ENCODE measurements around the gene MED7. TPM values are rescaled to one million over a fixed set of nuclear protein-coding genes. Genes with fewer than 3 reads are reported as not detected.

The MED7 gene
- total and polyA plus RNA-seq, 2 of the 13 experiments (the other 11 are each of a cell fraction or from before 2014, with no cell fraction given): 9.2 to 9.4 TPM

DNA sequence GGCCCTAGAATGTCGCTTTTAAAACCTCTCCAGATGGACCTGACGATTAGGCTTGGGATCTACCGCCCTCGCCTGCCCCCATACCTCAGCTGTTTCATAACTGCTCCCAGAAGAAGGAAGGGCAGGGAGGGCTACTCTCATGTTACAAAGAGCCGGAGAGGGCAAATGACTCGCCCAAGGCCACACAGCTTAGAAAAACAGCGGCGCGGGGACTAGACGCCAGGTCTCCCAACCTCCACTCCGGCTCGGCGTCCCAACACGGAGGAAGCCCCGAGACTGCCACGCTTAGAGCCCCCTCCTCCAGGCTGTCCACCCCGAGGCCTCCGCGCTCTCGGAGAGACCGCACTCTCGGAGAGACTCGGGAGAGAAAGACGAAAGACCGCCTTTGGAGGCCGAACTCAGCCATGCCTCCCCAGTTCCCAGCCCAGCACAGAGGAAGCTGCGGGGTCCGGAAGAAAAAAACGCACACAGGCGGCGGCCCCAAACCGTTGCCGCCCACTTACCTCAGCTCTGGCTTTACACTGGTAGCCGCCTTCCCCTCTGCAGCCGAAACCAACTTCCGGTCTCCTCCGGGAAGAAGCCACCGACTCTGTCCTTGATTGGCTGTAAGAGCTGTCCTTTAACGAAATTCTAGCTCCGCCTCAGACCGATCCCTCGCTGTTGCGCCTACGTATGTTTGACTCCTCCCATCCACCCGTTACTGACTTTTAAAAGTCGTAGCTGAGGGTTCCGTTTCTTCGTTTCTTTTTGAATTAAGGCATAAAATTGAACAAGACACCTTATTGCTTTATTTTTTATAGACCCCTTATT, at the start of gene MED7 (continued):
- TF ChIP-seq, protein P1, sequence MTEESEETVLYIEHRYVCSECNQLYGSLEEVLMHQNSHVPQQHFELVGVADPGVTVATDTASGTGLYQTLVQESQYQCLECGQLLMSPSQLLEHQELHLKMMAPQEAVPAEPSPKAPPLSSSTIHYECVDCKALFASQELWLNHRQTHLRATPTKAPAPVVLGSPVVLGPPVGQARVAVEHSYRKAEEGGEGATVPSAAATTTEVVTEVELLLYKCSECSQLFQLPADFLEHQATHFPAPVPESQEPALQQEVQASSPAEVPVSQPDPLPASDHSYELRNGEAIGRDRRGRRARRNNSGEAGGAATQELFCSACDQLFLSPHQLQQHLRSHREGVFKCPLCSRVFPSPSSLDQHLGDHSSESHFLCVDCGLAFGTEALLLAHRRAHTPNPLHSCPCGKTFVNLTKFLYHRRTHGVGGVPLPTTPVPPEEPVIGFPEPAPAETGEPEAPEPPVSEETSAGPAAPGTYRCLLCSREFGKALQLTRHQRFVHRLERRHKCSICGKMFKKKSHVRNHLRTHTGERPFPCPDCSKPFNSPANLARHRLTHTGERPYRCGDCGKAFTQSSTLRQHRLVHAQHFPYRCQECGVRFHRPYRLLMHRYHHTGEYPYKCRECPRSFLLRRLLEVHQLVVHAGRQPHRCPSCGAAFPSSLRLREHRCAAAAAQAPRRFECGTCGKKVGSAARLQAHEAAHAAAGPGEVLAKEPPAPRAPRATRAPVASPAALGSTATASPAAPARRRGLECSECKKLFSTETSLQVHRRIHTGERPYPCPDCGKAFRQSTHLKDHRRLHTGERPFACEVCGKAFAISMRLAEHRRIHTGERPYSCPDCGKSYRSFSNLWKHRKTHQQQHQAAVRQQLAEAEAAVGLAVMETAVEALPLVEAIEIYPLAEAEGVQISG (CRISPR knock-in tag; IDR thresholded peaks at IDR 0.05): peak; percentile 38; the same call in 1 of the 2 replicates
- TF ChIP-seq XRCC5 (optimal IDR thresholded peaks at IDR 0.05; ENCODE audit: low read length) (no peak), ZNF383 (CRISPR knock-in tag; IDR thresholded peaks at IDR 0.05; ENCODE audit: borderline replicate concordance) (no peak), ZNF780A (CRISPR knock-in tag; IDR thresholded peaks at IDR 0.05) (no peak), ZBTB42 (CRISPR knock-in tag; IDR thresholded peaks at IDR 0.05) (no peak), FOXP1 (IDR thresholded peaks at IDR 0.05) (no peak), FOXP1 (CRISPR knock-in tag; IDR thresholded peaks at IDR 0.05) (no peak), NONO (IDR thresholded peaks at IDR 0.05) (no peak), NONO (CRISPR knock-in tag; conservative IDR thresholded peaks at IDR 0.05) (no peak), ELF3 (CRISPR knock-in tag; IDR thresholded peaks at IDR 0.05) (no peak), ZNF24 (IDR thresholded peaks at IDR 0.05) (no peak), GABPB1 (CRISPR knock-in tag; IDR thresholded peaks at IDR 0.05) (peak; percentile 96), ZKSCAN8 (CRISPR knock-in tag; IDR thresholded peaks at IDR 0.05; ENCODE audit: borderline replicate concordance) (peak; percentile 35; the same call in 1 of the 2 replicates), RCOR2 (CRISPR knock-in tag; IDR thresholded peaks at IDR 0.05) (peak; percentile 43; the same call in 1 of the 2 replicates)
- TF ChIP-seq, protein P2, sequence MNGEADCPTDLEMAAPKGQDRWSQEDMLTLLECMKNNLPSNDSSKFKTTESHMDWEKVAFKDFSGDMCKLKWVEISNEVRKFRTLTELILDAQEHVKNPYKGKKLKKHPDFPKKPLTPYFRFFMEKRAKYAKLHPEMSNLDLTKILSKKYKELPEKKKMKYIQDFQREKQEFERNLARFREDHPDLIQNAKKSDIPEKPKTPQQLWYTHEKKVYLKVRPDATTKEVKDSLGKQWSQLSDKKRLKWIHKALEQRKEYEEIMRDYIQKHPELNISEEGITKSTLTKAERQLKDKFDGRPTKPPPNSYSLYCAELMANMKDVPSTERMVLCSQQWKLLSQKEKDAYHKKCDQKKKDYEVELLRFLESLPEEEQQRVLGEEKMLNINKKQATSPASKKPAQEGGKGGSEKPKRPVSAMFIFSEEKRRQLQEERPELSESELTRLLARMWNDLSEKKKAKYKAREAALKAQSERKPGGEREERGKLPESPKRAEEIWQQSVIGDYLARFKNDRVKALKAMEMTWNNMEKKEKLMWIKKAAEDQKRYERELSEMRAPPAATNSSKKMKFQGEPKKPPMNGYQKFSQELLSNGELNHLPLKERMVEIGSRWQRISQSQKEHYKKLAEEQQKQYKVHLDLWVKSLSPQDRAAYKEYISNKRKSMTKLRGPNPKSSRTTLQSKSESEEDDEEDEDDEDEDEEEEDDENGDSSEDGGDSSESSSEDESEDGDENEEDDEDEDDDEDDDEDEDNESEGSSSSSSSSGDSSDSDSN (CRISPR knock-in tag; IDR thresholded peaks at IDR 0.05): peak; percentile 52; the same call in 1 of the 2 replicates
- TF ChIP-seq, protein P3, sequence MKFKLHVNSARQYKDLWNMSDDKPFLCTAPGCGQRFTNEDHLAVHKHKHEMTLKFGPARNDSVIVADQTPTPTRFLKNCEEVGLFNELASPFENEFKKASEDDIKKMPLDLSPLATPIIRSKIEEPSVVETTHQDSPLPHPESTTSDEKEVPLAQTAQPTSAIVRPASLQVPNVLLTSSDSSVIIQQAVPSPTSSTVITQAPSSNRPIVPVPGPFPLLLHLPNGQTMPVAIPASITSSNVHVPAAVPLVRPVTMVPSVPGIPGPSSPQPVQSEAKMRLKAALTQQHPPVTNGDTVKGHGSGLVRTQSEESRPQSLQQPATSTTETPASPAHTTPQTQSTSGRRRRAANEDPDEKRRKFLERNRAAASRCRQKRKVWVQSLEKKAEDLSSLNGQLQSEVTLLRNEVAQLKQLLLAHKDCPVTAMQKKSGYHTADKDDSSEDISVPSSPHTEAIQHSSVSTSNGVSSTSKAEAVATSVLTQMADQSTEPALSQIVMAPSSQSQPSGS (CRISPR knock-in tag; IDR thresholded peaks at IDR 0.05): peak; percentile 66
- TF ChIP-seq, protein P4, sequence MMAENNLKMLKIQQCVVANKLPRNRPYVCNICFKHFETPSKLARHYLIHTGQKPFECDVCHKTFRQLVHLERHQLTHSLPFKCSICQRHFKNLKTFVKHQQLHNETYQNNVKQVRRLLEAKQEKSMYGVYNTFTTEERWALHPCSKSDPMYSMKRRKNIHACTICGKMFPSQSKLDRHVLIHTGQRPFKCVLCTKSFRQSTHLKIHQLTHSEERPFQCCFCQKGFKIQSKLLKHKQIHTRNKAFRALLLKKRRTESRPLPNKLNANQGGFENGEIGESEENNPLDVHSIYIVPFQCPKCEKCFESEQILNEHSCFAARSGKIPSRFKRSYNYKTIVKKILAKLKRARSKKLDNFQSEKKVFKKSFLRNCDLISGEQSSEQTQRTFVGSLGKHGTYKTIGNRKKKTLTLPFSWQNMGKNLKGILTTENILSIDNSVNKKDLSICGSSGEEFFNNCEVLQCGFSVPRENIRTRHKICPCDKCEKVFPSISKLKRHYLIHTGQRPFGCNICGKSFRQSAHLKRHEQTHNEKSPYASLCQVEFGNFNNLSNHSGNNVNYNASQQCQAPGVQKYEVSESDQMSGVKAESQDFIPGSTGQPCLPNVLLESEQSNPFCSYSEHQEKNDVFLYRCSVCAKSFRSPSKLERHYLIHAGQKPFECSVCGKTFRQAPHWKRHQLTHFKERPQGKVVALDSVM (CRISPR knock-in tag; IDR thresholded peaks at IDR 0.05): peak; percentile 71; the same call in 1 of the 2 replicates
- TF ChIP-seq, protein P5, sequence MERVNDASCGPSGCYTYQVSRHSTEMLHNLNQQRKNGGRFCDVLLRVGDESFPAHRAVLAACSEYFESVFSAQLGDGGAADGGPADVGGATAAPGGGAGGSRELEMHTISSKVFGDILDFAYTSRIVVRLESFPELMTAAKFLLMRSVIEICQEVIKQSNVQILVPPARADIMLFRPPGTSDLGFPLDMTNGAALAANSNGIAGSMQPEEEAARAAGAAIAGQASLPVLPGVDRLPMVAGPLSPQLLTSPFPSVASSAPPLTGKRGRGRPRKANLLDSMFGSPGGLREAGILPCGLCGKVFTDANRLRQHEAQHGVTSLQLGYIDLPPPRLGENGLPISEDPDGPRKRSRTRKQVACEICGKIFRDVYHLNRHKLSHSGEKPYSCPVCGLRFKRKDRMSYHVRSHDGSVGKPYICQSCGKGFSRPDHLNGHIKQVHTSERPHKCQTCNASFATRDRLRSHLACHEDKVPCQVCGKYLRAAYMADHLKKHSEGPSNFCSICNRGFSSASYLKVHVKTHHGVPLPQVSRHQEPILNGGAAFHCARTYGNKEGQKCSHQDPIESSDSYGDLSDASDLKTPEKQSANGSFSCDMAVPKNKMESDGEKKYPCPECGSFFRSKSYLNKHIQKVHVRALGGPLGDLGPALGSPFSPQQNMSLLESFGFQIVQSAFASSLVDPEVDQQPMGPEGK (CRISPR knock-in tag; IDR thresholded peaks at IDR 0.05): no peak
- TF ChIP-seq, protein P6, sequence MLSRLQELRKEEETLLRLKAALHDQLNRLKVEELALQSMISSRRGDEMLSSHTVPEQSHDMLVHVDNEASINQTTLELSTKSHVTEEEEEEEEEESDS (CRISPR knock-in tag; IDR thresholded peaks at IDR 0.05; ENCODE audit: borderline replicate concordance): 0 out of 2 replicates have a peak, but pooled peaks have one; percentile 29
